H9 (cell line): Measurements from ENCODE around the gene GAK. TPM values are rescaled to one million over a fixed set of nuclear protein-coding genes. Genes with fewer than 3 reads are reported as not detected.
A peak's percentile ranks its signal among the peaks of the same experiment; 100 is the strongest.

Source experiments
- DNase-seq: peaks from one replicate; pipeline ENCODE4 v3.0.0-alpha.2; 2017
- H2AFZ ChIP-seq: one replicate; pipeline ENCODE4 v1.6.1; 2013; ENCODE audit warnings: mild to moderate bottlenecking, low read length, control low read depth, moderate library complexity
- H2AK5ac ChIP-seq: 2 replicates; pipeline ENCODE4 v1.6.1; 2013; ENCODE audit warnings: low read length, control low read depth, mixed read lengths; ENCODE audit not compliant: insufficient read length
- H2BK120ac ChIP-seq: one replicate; pipeline ENCODE4 v1.6.1; 2013; ENCODE audit warnings: low read depth, mild to moderate bottlenecking, low read length, control low read depth, inconsistent platforms; ENCODE audit not compliant: poor library complexity, severe bottlenecking
- H2BK12ac ChIP-seq: 2 replicates; pipeline ENCODE4 v1.6.1; 2013; ENCODE audit warnings: low read length, control low read depth, mixed read lengths, low read depth; ENCODE audit not compliant: insufficient read length
- H2BK15ac ChIP-seq: 2 replicates; pipeline ENCODE4 v1.6.1; 2013; ENCODE audit warnings: low read depth, low read length, control low read depth
- H2BK20ac ChIP-seq: one replicate; pipeline ENCODE4 v1.6.1; 2013; ENCODE audit warnings: low read depth, mild to moderate bottlenecking, low read length, control low read depth, inconsistent platforms; ENCODE audit not compliant: poor library complexity, severe bottlenecking
- H2BK5ac ChIP-seq: 2 replicates; pipeline ENCODE4 v1.6.1; 2013; ENCODE audit warnings: low read length, control low read depth, mixed read lengths; ENCODE audit not compliant: insufficient read length
- H3K14ac ChIP-seq: 2 replicates; pipeline ENCODE4 v1.6.1; 2013; ENCODE audit warnings: low read length, control low read depth; ENCODE audit not compliant: insufficient read depth
- H3K18ac ChIP-seq: 2 replicates; pipeline ENCODE4 v1.6.1; 2013; ENCODE audit warnings: low read depth, mild to moderate bottlenecking, mixed read lengths, low read length, control low read depth; ENCODE audit not compliant: insufficient read length
- H3K23ac ChIP-seq: 2 replicates; pipeline ENCODE4 v1.6.1; 2013; ENCODE audit warnings: low read length, control low read depth, mixed read lengths, low read depth; ENCODE audit not compliant: insufficient read length
- H3K23me2 ChIP-seq: 2 replicates; pipeline ENCODE4 v1.6.1; 2013; ENCODE audit warnings: low read depth, mild to moderate bottlenecking, mixed read lengths, low read length, control low read depth; ENCODE audit not compliant: insufficient read length, poor library complexity, severe bottlenecking
- H3K27ac ChIP-seq: 2 replicates; pipeline ENCODE4 v1.5.1; 2013; ENCODE audit warnings: low read length, control low read depth, mixed read lengths, low read depth; ENCODE audit not compliant: insufficient read length
- H3K27me3 ChIP-seq: 2 replicates; pipeline ENCODE4 v1.6.1; 2013; ENCODE audit warnings: low read length, control low read depth, inconsistent platforms; ENCODE audit not compliant: insufficient read depth
- H3K4ac ChIP-seq: 2 replicates; pipeline ENCODE4 v1.6.1; 2013; ENCODE audit warnings: low read depth, mild to moderate bottlenecking, control low read depth, inconsistent platforms, low read length, moderate library complexity
- H3K4me1 ChIP-seq: 2 replicates; pipeline ENCODE4 v1.6.1; 2013; ENCODE audit warnings: low read length, control low read depth, inconsistent platforms; ENCODE audit not compliant: insufficient read depth
- H3K4me2 ChIP-seq: 2 replicates; pipeline ENCODE4 v1.6.1; 2013; ENCODE audit warnings: low read length, control low read depth, mixed read lengths; ENCODE audit not compliant: insufficient read length, insufficient read depth
- H3K56ac ChIP-seq: 2 replicates; pipeline ENCODE4 v1.6.1; 2013; ENCODE audit warnings: low read depth, mild to moderate bottlenecking, mixed read lengths, low read length, control low read depth; ENCODE audit not compliant: insufficient read length
- H3K79me1 ChIP-seq: 2 replicates; pipeline ENCODE4 v1.6.1; 2013; ENCODE audit warnings: low read depth, mild to moderate bottlenecking, moderate library complexity, low read length, control low read depth, inconsistent platforms; ENCODE audit not compliant: insufficient read depth, poor library complexity, severe bottlenecking
- H3K79me2 ChIP-seq: 2 replicates; pipeline ENCODE4 v1.6.1; 2013; ENCODE audit warnings: low read length, control low read depth, inconsistent platforms; ENCODE audit not compliant: insufficient read depth
- H3K9ac ChIP-seq: 2 replicates; pipeline ENCODE4 v1.6.1; 2013; ENCODE audit warnings: low read length, control low read depth, mixed read lengths; ENCODE audit not compliant: insufficient read length; ENCODE audit errors: extremely low read depth
- H3K9me3 ChIP-seq: one replicate; pipeline ENCODE4 v1.6.1; 2013; ENCODE audit warnings: low read depth, low read length, inconsistent platforms; ENCODE audit not compliant: control insufficient read depth
- H3T11ph ChIP-seq: one replicate; pipeline ENCODE4 v1.6.1; 2013; ENCODE audit warnings: mild to moderate bottlenecking, low read length, control low read depth, inconsistent platforms
- H4K20me1 ChIP-seq: one replicate; pipeline ENCODE4 v1.6.1; 2013; ENCODE audit not compliant: control insufficient read depth, insufficient read length, insufficient read depth
- H4K5ac ChIP-seq: 2 replicates; pipeline ENCODE4 v1.6.1; 2013; ENCODE audit warnings: low read depth, mild to moderate bottlenecking, mixed read lengths, low read length, control low read depth; ENCODE audit not compliant: insufficient read length
- H4K8ac ChIP-seq: replicated peaks from 2 replicates; pipeline ENCODE4 v1.6.1; 2013; ENCODE audit warnings: low read length, control low read depth, mixed read lengths, low read depth; ENCODE audit not compliant: insufficient read length
- H4K91ac ChIP-seq: 2 replicates; pipeline ENCODE4 v1.6.1; 2013; ENCODE audit warnings: low read depth, mild to moderate bottlenecking, moderate library complexity, mixed read lengths, low read length, control low read depth; ENCODE audit not compliant: insufficient read length
- H3K27ac Mint-ChIP-seq, 3 experiments: 2 replicates in 2 of 3; 3 replicates in 1 of 3; pipeline ENCODE4 v1.8.0; 2020 to 2021; ENCODE audit warnings: mixed read lengths in 3 of 3, mild to moderate bottlenecking in 1 of 3, moderate library complexity in 1 of 3
- H3K27me3 Mint-ChIP-seq: 2 replicates; pipeline ENCODE4 v1.8.0; 2021; ENCODE audit warnings: low read depth, mild to moderate bottlenecking, moderate library complexity, mixed read lengths
- H3K36me3 Mint-ChIP-seq, 3 experiments: 2 replicates in 2 of 3; 3 replicates in 1 of 3; pipeline ENCODE4 v1.8.0; 2020 to 2021; ENCODE audit warnings: low read depth in 3 of 3, mixed read lengths in 3 of 3; ENCODE audit not compliant: insufficient read depth in 1 of 3
- H3K4me1 Mint-ChIP-seq, 2 experiments: 2 replicates each; pipeline ENCODE4 v1.8.0; 2020; ENCODE audit warnings: mixed read lengths in 2 of 2
- H3K4me3 Mint-ChIP-seq, 2 experiments: 2 replicates in 1 of 2; 3 replicates in 1 of 2; pipeline ENCODE4 v1.8.0; 2020 to 2021; ENCODE audit warnings: mild to moderate bottlenecking in 2 of 2, mixed read lengths in 2 of 2, moderate library complexity in 1 of 2
- H3K9me3 Mint-ChIP-seq, 2 experiments: 2 replicates in 1 of 2; 3 replicates in 1 of 2; pipeline ENCODE4 v1.8.0; 2020; ENCODE audit warnings: mild to moderate bottlenecking in 2 of 2, mixed read lengths in 2 of 2, moderate library complexity in 1 of 2
- WGBS: extraction: QIAGEN DNeasy Blood & Tissue Kit; methylation state at CpG from one replicate; pipeline ENCODE4 v1.1.7; 2013; ENCODE audit warnings: missing lambda C conversion rate, low lambda C conversion rate, mixed read lengths; ENCODE audit not compliant: insufficient read length; ENCODE audit errors: extremely low coverage; 5-methylcytosine and 5-hydroxymethylcytosine counted together
- long read RNA-seq: library from polyadenylated mRNA; unstranded; transcript quantifications from one replicate; pipeline ENCODE4 v2.0.0, GENCODE V29; 2020
- total RNA-seq: library from RNA; stranded (reverse); gene quantifications from 2 replicates; pipeline ENCODE4 v1.2.1, GENCODE V29; 2021
- TF ChIP-seq, protein P1 (sequence below): fragments of 200-600 bp; sonication (generic); conservative IDR thresholded peaks from 3 replicates; pipeline ENCODE4 v1.8.0; 2021; ENCODE audit warnings: antibody characterized with exemption, mild to moderate bottlenecking

GAK gene
- 80.7 and 82.5 TPM in 2 replicates for total RNA-seq
- long read RNA-seq, full-length matches to known transcripts: 91 of 256 reads
- long read RNA-seq, partial matches to known transcripts: 42 of 256 reads
- long read RNA-seq, other reads (novel, unspliced or antisense): 123 of 256 reads

DNA sequence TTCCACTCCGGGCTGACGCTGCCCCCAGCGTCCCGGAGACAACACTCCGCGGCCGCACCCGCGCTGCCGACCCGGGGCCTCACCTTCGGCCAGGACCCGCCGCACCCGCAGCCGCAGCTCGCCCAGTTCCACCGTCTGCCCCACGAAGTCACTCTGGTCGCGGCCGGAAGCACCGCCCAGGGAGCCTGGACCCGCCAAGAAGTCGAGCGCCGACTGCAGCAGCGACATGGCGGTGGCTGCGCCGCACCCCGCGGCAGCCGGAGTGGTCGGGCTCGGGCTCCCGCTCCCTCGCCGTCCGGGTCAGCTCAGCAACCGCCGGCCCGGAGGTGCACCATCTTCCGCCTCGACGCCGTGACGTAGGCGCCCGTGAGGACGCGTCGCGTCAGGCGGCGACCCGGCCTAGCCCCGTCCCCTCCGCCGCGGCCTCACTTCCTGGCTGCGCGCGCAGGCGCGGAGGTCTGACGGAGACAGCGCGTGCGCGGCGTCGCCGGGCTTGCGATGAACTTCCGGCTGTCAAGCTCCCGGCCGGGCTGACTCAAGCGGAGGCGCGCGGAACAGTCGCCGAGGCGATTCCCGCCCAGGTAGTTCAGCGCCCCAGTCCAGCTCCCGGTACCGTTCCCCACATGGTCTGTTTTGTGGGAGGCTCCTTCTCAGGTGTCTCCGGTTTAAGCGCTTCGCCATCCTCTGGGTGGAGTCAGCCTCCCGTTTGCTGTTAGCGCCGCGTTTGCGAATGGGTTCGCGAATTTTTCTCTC is at the start of gene GAK, which contains the start of gene TMEM175:
TSS of gene GAK (minus strand) at position 357 of the 753 bp plus-strand sequence. CDS start at position 228, 129 bp downstream.
TSS of gene TMEM175 (plus strand) at position 501 of the 753 bp plus-strand sequence. CDS start 15,280 bp downstream, outside the sequence.
- peak; percentile 96 for DNase-seq
- TF ChIP-seq, protein P1, sequence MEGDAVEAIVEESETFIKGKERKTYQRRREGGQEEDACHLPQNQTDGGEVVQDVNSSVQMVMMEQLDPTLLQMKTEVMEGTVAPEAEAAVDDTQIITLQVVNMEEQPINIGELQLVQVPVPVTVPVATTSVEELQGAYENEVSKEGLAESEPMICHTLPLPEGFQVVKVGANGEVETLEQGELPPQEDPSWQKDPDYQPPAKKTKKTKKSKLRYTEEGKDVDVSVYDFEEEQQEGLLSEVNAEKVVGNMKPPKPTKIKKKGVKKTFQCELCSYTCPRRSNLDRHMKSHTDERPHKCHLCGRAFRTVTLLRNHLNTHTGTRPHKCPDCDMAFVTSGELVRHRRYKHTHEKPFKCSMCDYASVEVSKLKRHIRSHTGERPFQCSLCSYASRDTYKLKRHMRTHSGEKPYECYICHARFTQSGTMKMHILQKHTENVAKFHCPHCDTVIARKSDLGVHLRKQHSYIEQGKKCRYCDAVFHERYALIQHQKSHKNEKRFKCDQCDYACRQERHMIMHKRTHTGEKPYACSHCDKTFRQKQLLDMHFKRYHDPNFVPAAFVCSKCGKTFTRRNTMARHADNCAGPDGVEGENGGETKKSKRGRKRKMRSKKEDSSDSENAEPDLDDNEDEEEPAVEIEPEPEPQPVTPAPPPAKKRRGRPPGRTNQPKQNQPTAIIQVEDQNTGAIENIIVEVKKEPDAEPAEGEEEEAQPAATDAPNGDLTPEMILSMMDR: no peak
- no peaks in the 10 kb centered on the region for H3K9me3 Mint-ChIP-seq
- H3K27me3 ChIP-seq: no peaks in the 10 kb centered on the region
- H2BK20ac ChIP-seq: no peak within 1 kb of the TSS
- H3K27me3 Mint-ChIP-seq: no peaks in the 10 kb centered on the region; the same call in 1 of the 2 replicates
- peak within 1 kb of the TSS; percentile 88 to 96 for H3K4me3 Mint-ChIP-seq
- WGBS: no CpG with 5 or more reads among the region's 99 CpGs
- no peak within 1 kb of the TSS for H2AFZ ChIP-seq
- H3K79me1 ChIP-seq: peaks cover 12% of the 10 kb centered on the region
- peak within 1 kb of the TSS; percentile 89 to 95 (median 90) for H3K27ac Mint-ChIP-seq
- no peak within 1 kb of the TSS for H4K8ac ChIP-seq
- H3K4ac ChIP-seq: no peak within 1 kb of the TSS
- H2AK5ac ChIP-seq: no peak within 1 kb of the TSS
- no peak within 1 kb of the TSS for H4K5ac ChIP-seq
- peak within 1 kb of the TSS; percentile 81 for H3K18ac ChIP-seq
- no peak within 1 kb of the TSS for H3K56ac ChIP-seq
- H2BK120ac ChIP-seq: no peak within 1 kb of the TSS
- H3K9ac ChIP-seq: peak within 1 kb of the TSS; percentile 79
- peak within 1 kb of the TSS; percentile 95 for H3K14ac ChIP-seq
- H2BK15ac ChIP-seq: no peak within 1 kb of the TSS
- H4K91ac ChIP-seq: no peak within 1 kb of the TSS
- H3K4me2 ChIP-seq: peak within 1 kb of the TSS; percentile 97
- no peaks in the 10 kb centered on the region for H3K9me3 ChIP-seq
- H2BK12ac ChIP-seq: no peak within 1 kb of the TSS
- H4K20me1 ChIP-seq: peaks cover 2% of the 10 kb centered on the region
- no peak within 1 kb of the TSS for H2BK5ac ChIP-seq
- no peak within 1 kb of the TSS for H3K27ac ChIP-seq
- H3K36me3 Mint-ChIP-seq: no peaks in the 10 kb centered on the region; a peak in 1 of 7 replicates
- H3T11ph ChIP-seq: no peak within 1 kb of the TSS
- H3K23me2 ChIP-seq: peaks cover 18% of the 10 kb centered on the region
- peaks cover 19% of the 10 kb centered on the region; the same call in 1 of the 2 replicates for H3K79me2 ChIP-seq
- no peak within 1 kb of the TSS for H3K23ac ChIP-seq
- peaks cover 4% of the 10 kb centered on the region; the same call in 1 of the 2 replicates for H3K4me1 ChIP-seq
- peaks cover 16% of the 10 kb centered on the region in 2 experiments for H3K4me1 Mint-ChIP-seq
